ENCODE data around the gene MRPL12.

Gene MRPL12

GRCh38 chr17:81702934-81703746, at the start of gene MRPL12:
TSS of gene MRPL12 (plus strand) at chr17:81703367. CDS start at chr17:81703502, 135 bp downstream.
- H3K36me3 Mint-ChIP-seq, result peaks cover 19% of the 10 kb centered on the region
- peak; percentile 80 to 86 for DNase-seq (ENCODE audit: low spot score in 2 of 2)
- ATAC-seq (ENCODE audit: low read depth), result peak; percentile 95
- H3K27ac Mint-ChIP-seq, result peak within 1 kb of the TSS; percentile 97
- peaks cover 10% of the 10 kb centered on the region for H3K4me1 Mint-ChIP-seq
- no peaks in the 10 kb centered on the region for H3K27me3 Mint-ChIP-seq
- H3K4me3 Mint-ChIP-seq, result peak within 1 kb of the TSS; percentile 94
- H3K9me3 Mint-ChIP-seq, result no peaks in the 10 kb centered on the region

GRCh38 chr17:81655378-81656117, 47.6 kb upstream of the MRPL12 start:
- no peak for ATAC-seq (ENCODE audit: low read depth)
- Mint-ChIP-seq H3K27ac (no peak overlapping the region), H3K4me1 (peaks cover 8% of the 10 kb centered on the region)

GRCh38 chr17:81656118-81656743, 46.9 kb upstream of the MRPL12 start, which contains the start of gene PDE6G:
TSS of gene PDE6G (minus strand) at chr17:81656542. CDS start at chr17:81653305, 3,237 bp downstream.
- no peaks in the 10 kb centered on the region for H3K9me3 Mint-ChIP-seq
- H3K27ac Mint-ChIP-seq, result no peak within 1 kb of the TSS
- H3K4me1 Mint-ChIP-seq, result peaks cover 8% of the 10 kb centered on the region
- DNase-seq (ENCODE audit: low spot score in 2 of 2) (no peak), ATAC-seq (ENCODE audit: low read depth) (no peak)
- peaks cover 7% of the 10 kb centered on the region for H3K27me3 Mint-ChIP-seq
- H3K36me3 Mint-ChIP-seq, result no peaks in the 10 kb centered on the region
- no peak within 1 kb of the TSS for H3K4me3 Mint-ChIP-seq

More at GRCh38 chr17:81655378-81656117, 47.6 kb upstream of the MRPL12 start:
- no peak for DNase-seq (ENCODE audit: low spot score in 2 of 2)
- Mint-ChIP-seq H3K36me3 (no peaks in the 10 kb centered on the region), H3K9me3 (no peaks in the 10 kb centered on the region), H3K27me3 (peaks cover 7% of the 10 kb centered on the region), H3K4me3 (no peak overlapping the region)

GRCh38 chr17:81656835-81657234, 46.3 kb upstream of the MRPL12 start:
- H3K9me3 Mint-ChIP-seq, result no peaks in the 10 kb centered on the region
- peaks cover 5% of the 10 kb centered on the region for H3K27me3 Mint-ChIP-seq
- H3K4me1 Mint-ChIP-seq, result peaks cover 7% of the 10 kb centered on the region
- DNase-seq (ENCODE audit: low spot score in 2 of 2) (no peak), ATAC-seq (ENCODE audit: low read depth) (no peak)
- H3K4me3 Mint-ChIP-seq, result no peak overlapping the region
- no peak overlapping the region for H3K27ac Mint-ChIP-seq
- no peaks in the 10 kb centered on the region for H3K36me3 Mint-ChIP-seq

- Mint-ChIP-seq H3K36me3 (no peaks in the 10 kb centered on the region), H3K4me3 (no peak overlapping the region), H3K27me3 (no peaks in the 10 kb centered on the region), H3K4me1 (no peaks in the 10 kb centered on the region), H3K27ac (no peak overlapping the region), H3K9me3 (no peaks in the 10 kb centered on the region)
- no peak for DNase-seq (ENCODE audit: low spot score in 2 of 2)
- ATAC-seq (ENCODE audit: low read depth), result no peak
Measured at GRCh38 chr17:81659038-81659437, 44.1 kb upstream of the MRPL12 start.

GRCh38 chr17:81660441-81660840, 42.7 kb upstream of the MRPL12 start:
- H3K9me3 Mint-ChIP-seq, result no peaks in the 10 kb centered on the region
- H3K4me3 Mint-ChIP-seq, result no peak overlapping the region
- no peaks in the 10 kb centered on the region for H3K27me3 Mint-ChIP-seq
- no peak for ATAC-seq (ENCODE audit: low read depth)
- no peaks in the 10 kb centered on the region for H3K36me3 Mint-ChIP-seq
- H3K4me1 Mint-ChIP-seq, result no peaks in the 10 kb centered on the region
- no peak overlapping the region for H3K27ac Mint-ChIP-seq
- DNase-seq (ENCODE audit: low spot score in 2 of 2), result no peak

- H3K9me3 Mint-ChIP-seq, result no peaks in the 10 kb centered on the region
- no peak overlapping the region for H3K27ac Mint-ChIP-seq
- no peaks in the 10 kb centered on the region for H3K36me3 Mint-ChIP-seq
- no peak for DNase-seq (ENCODE audit: low spot score in 2 of 2)
- H3K4me1 Mint-ChIP-seq, result peaks cover 7% of the 10 kb centered on the region
- H3K4me3 Mint-ChIP-seq, result no peak overlapping the region
- no peaks in the 10 kb centered on the region for H3K27me3 Mint-ChIP-seq
- no peak for ATAC-seq (ENCODE audit: low read depth)
Measured at GRCh38 chr17:81662002-81662401, 41.2 kb upstream of the MRPL12 start.

GRCh38 chr17:81664051-81664470, 39.1 kb upstream of the MRPL12 start:
- Mint-ChIP-seq H3K9me3 (no peaks in the 10 kb centered on the region), H3K4me3 (no peak overlapping the region), H3K36me3 (no peaks in the 10 kb centered on the region), H3K4me1 (peaks cover 17% of the 10 kb centered on the region), H3K27ac (no peak overlapping the region), H3K27me3 (no peaks in the 10 kb centered on the region)
- ATAC-seq (ENCODE audit: low read depth) (no peak), DNase-seq (ENCODE audit: low spot score in 2 of 2) (no peak)

- peaks cover 5% of the 10 kb centered on the region for H3K36me3 Mint-ChIP-seq
Measured at GRCh38 chr17:81665205-81666091, 37.7 kb upstream of the MRPL12 start.

GRCh38 chr17:81666092-81666341, 37.1 kb upstream of the MRPL12 start:
- Mint-ChIP-seq H3K4me1 (peaks cover 17% of the 10 kb centered on the region), H3K9me3 (no peaks in the 10 kb centered on the region), H3K4me3 (peak overlapping the region; percentile 93), H3K27ac (peak overlapping the region; percentile 93), H3K36me3 (peaks cover 5% of the 10 kb centered on the region), H3K27me3 (no peaks in the 10 kb centered on the region)
- ATAC-seq (ENCODE audit: low read depth), result no peak
- peak in 1 of 2 donors; percentile 21 for DNase-seq (ENCODE audit: low spot score in 2 of 2)

More at GRCh38 chr17:81665205-81666091, 37.7 kb upstream of the MRPL12 start:
- no peaks in the 10 kb centered on the region for H3K27me3 Mint-ChIP-seq
- H3K4me3 Mint-ChIP-seq, result peak overlapping the region; percentile 93
- no peak for DNase-seq (ENCODE audit: low spot score in 2 of 2)
- peaks cover 17% of the 10 kb centered on the region for H3K4me1 Mint-ChIP-seq
- peak; percentile 28 for ATAC-seq (ENCODE audit: low read depth)
- H3K27ac Mint-ChIP-seq, result peak overlapping the region; percentile 93
- no peaks in the 10 kb centered on the region for H3K9me3 Mint-ChIP-seq

GRCh38 chr17:81666342-81667191, 36.6 kb upstream of the MRPL12 start, which contains the start of the genes CCDC137 and OXLD1:
TSS of gene CCDC137 (plus strand) at chr17:81666737. CDS start at chr17:81666767, 30 bp downstream.
TSS of gene OXLD1 (minus strand) at chr17:81666605. CDS start at chr17:81666577, 28 bp downstream.
- ATAC-seq (ENCODE audit: low read depth) (peak; percentile 97), DNase-seq (ENCODE audit: low spot score in 2 of 2) (peak; percentile 82 to 84)
- Mint-ChIP-seq H3K4me3 (peak within 1 kb of the TSS; percentile 93), H3K4me1 (peaks cover 17% of the 10 kb centered on the region), H3K9me3 (no peaks in the 10 kb centered on the region), H3K27ac (peak within 1 kb of the TSS; percentile 93), H3K27me3 (no peaks in the 10 kb centered on the region), H3K36me3 (peaks cover 7% of the 10 kb centered on the region)

- H3K4me1 Mint-ChIP-seq, result peaks cover 17% of the 10 kb centered on the region
- peak overlapping the region; percentile 73 for H3K27ac Mint-ChIP-seq
- no peaks in the 10 kb centered on the region for H3K9me3 Mint-ChIP-seq
- peak overlapping the region; percentile 93 for H3K4me3 Mint-ChIP-seq
- H3K36me3 Mint-ChIP-seq, result peaks cover 11% of the 10 kb centered on the region
- DNase-seq (ENCODE audit: low spot score in 2 of 2) (no peak), ATAC-seq (ENCODE audit: low read depth) (no peak)
- no peaks in the 10 kb centered on the region for H3K27me3 Mint-ChIP-seq
Measured at GRCh38 chr17:81667754-81668153, 35.4 kb upstream of the MRPL12 start.

Data from memory B cell (primary cell).